ENCODE data around the gene SCIMP. TPM values are rescaled to one million over a fixed set of nuclear protein-coding genes. Genes with fewer than 3 reads are reported as not detected.

SCIMP gene
- polyA plus RNA-seq, 2 of the 4 experiments (the other 2 are of a cell fraction): not detected

GRCh38 chr17:5211458-5211857, 23.2 kb downstream of the SCIMP start:
- WGBS (ENCODE audit: missing lambda C conversion rate): 83% methylated on average over 7 of the region's 7 CpGs
- POLR2A ChIA-PET: no interaction called here
- no peak for FAIRE-seq

GRCh38 chr17:5210614-5211252, 23.9 kb downstream of the SCIMP start:
- Histone ChIP-seq H3K27ac (no peak overlapping the region), H3K4me2 (no peak overlapping the region), H3K9me3 (0 out of 3 replicates have a peak, but pooled peaks cover 1% of the 10 kb centered on the region), H3K4me1 (no peaks in the 10 kb centered on the region), H3K4me3 (no peak overlapping the region)
- TF ChIP-seq REST (IDR thresholded peaks at IDR 0.05) (no peak), JUN (IDR thresholded peaks at IDR 0.05) (no peak), BHLHE40 (IDR thresholded peaks at IDR 0.05; ENCODE audit: low read depth, low read length) (no peak), FOXS1 (CRISPR knock-in tag; IDR thresholded peaks at IDR 0.05) (no peak), JUNB (IDR thresholded peaks at IDR 0.05) (no peak), HEYL (CRISPR knock-in tag; IDR thresholded peaks at IDR 0.05) (no peak), CHD2 (IDR thresholded peaks at IDR 0.05; ENCODE audit: low read length, partially characterized antibody) (no peak), HES2 (IDR thresholded peaks at IDR 0.05) (no peak)
- CTCF ChIA-PET: interaction anchor here (1.3 to 1.7 kb wide), 3 partner anchors 19 to 39 kb away, joined by 3 to 5 read pairs (median 3); partner anchors contain the start of gene ZNF594
- ATAC-seq (no peak), DNase-seq (ENCODE audit: low read depth in 1 of 2, low spot score in 1 of 2) (no peak), FAIRE-seq (no peak)
- POLR2A ChIA-PET: no interaction called here
- WGBS (ENCODE audit: missing lambda C conversion rate): 92% methylated on average over 8 of the region's 8 CpGs

More at GRCh38 chr17:5211458-5211857, 23.2 kb downstream of the SCIMP start:
- CTCF ChIA-PET: interaction anchor here (1.0 to 1.7 kb wide), 4 partner anchors 17 to 39 kb away, joined by 3 to 5 read pairs (median 4); partner anchors contain the start of gene ZNF594
- Histone ChIP-seq H3K9me3 (no peaks in the 10 kb centered on the region), H3K4me2 (no peak overlapping the region), H3K27ac (no peak overlapping the region), H3K4me1 (no peaks in the 10 kb centered on the region), H3K4me3 (no peak overlapping the region)
- DNase-seq (ENCODE audit: low read depth in 1 of 2, low spot score in 1 of 2) (no peak), ATAC-seq (no peak)
- TF ChIP-seq ZFP36 (IDR thresholded peaks at IDR 0.05; ENCODE audit: borderline replicate concordance, partially characterized antibody) (no peak), JUNB (IDR thresholded peaks at IDR 0.05) (no peak), JUN (IDR thresholded peaks at IDR 0.05) (no peak), KDM1A (IDR thresholded peaks at IDR 0.05; ENCODE audit: low read depth) (no peak), CHD4 (IDR thresholded peaks at IDR 0.05; ENCODE audit: borderline replicate concordance) (no peak), ELK1 (IDR thresholded peaks at IDR 0.05; ENCODE audit: low read depth, low read length) (no peak), BHLHE40 (IDR thresholded peaks at IDR 0.05; ENCODE audit: low read depth, low read length) (no peak), RAD21 (conservative IDR thresholded peaks at IDR 0.05 in 1 of 2, IDR thresholded peaks at IDR 0.05 in 1 of 2) (no peak), ZSCAN20 (CRISPR knock-in tag; IDR thresholded peaks at IDR 0.05) (no peak), CHD2 (IDR thresholded peaks at IDR 0.05; ENCODE audit: low read length, partially characterized antibody) (no peak)

- Histone ChIP-seq H3K4me3 (no peak overlapping the region), H3K27ac (no peak overlapping the region), H3K4me2 (no peak overlapping the region), H3K9me3 (0 out of 3 replicates have a peak, but pooled peaks cover 6% of the 10 kb centered on the region), H3K4me1 (no peaks in the 10 kb centered on the region)
- TF ChIP-seq TFCP2L1 (CRISPR knock-in tag; IDR thresholded peaks at IDR 0.05) (no peak), JUN (IDR thresholded peaks at IDR 0.05) (no peak), TP53 (CRISPR knock-in tag; IDR thresholded peaks at IDR 0.05) (no peak), CBX2 (IDR thresholded peaks at IDR 0.05; ENCODE audit: borderline replicate concordance, low read depth) (no peak), E2F6 (IDR thresholded peaks at IDR 0.05; ENCODE audit: borderline replicate concordance, low read depth) (no peak), ESRRA (IDR thresholded peaks at IDR 0.05; ENCODE audit: borderline replicate concordance, low read length) (no peak), FOSB (CRISPR knock-in tag; IDR thresholded peaks at IDR 0.05) (no peak)
- ChIA-PET CTCF (interaction anchor here (1.3 to 1.7 kb wide), 2 partner anchors 18 to 40 kb away, joined by 3 to 5 read pairs; partner anchors contain the start of gene ZNF594), POLR2A (no interaction called here)
- 74% methylated on average over 5 of the region's 5 CpGs for WGBS (ENCODE audit: missing lambda C conversion rate)
- FAIRE-seq (no peak), ATAC-seq (no peak), DNase-seq (ENCODE audit: low read depth in 1 of 2, low spot score in 1 of 2) (no peak)
Observed at GRCh38 chr17:5210091-5210490, 24.6 kb downstream of the SCIMP start.

All from A549 (cell line).